GM21381 (cell line): ENCODE data around the gene PPP2R3B.

ENCODE experiments used
- ATAC-seq: cut with Tn5 transposase; IDR thresholded peaks from one replicate; pipeline ENCODE4 v1.9.1; 2021; ENCODE audit warnings: mild to moderate bottlenecking, moderate library complexity; ENCODE audit not compliant: unreplicated experiment

The PPP2R3B gene

DNA sequence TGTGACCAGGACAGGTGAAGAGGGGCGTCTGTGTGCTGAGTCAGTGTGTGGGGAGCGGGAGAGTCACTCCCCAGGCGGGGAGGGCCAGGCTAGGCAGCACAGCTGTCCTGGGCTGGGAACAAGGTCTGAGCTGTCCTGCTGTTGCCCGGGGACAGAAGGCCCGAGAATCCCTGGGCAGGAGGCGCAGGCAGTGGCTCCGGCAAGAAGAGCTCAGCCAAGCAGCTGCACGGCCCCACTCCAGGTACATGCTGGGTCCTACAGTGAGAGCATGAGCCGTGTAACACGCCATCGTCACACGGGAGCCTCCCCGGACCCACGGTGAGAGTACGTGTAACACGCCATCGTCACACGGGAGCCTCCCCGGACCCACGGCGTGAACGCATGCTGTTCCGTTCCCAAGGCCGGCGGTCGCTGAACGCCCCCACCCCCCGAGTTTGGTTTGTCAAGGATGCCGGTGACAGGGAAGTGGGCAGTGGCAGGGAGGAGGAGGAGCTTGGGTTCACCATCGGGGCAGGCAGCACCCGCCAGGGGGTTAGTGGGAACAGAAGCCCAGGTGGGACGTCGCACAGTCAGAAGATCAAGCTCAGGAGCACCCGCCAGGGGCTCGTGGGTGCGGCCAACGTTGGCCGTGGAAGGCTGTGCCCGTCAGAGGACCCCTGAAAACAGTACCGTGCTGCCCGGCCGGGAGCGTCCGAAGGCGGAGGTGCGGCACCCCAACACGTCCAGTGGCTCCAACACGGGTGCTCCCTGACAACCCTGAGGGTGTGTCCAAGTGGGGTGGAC, 15.6 kb downstream of the PPP2R3B start:
- ATAC-seq = no peak

GRCh38 chrX:370244-370962, 16.3 kb downstream of the PPP2R3B start:
- no peak for ATAC-seq

GRCh38 chrX:369563-370101, 17.1 kb downstream of the PPP2R3B start:
- no peak for ATAC-seq

- ATAC-seq = no peak
Observed at GRCh38 chrX:368811-369562, 17.7 kb downstream of the PPP2R3B start.

DNA sequence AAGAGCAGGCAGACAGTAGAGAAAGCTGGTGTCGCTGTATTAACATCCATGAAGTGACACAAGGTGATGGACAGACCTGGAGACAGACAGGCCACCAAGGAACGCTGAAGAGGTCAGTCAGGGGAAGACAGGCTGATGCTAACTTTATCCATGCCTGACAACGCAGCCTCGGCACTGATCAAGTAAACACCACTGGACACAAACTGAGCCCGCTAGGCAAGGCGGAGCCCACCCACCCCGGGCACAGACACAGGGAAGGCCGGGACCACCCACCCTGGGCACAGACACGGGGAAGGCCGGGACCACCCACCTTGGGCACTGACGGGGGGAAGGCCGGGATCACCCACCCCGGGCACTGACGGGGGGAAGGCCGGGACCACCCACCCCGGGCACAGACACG, 18.8 kb downstream of the PPP2R3B start:
- ATAC-seq = no peak

DNA sequence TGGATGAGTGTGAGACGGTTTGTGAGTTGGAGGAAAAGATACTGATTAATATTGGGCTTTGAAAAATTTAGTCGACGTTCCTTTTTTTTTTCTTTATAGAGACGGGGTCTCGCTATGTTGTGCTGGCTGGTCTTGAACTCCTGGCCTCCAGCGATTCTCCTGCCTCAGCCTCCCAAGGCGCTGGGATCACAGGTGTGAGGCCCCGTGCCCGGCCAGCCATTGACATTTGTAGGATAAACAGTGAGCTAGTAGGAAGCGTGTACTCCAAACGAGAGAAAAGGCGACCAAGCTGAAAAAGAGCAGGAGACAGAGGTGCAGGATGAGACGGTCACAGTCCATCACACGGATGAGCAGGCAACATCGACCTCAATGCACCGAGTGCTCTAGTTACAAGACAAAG, 19.4 kb downstream of the PPP2R3B start:
- no peak for ATAC-seq

GRCh38 chrX:363621-364375, 22.9 kb downstream of the PPP2R3B start:
- ATAC-seq = no peak

GRCh38 chrX:362937-363620, 23.6 kb downstream of the PPP2R3B start:
- ATAC-seq = no peak

DNA sequence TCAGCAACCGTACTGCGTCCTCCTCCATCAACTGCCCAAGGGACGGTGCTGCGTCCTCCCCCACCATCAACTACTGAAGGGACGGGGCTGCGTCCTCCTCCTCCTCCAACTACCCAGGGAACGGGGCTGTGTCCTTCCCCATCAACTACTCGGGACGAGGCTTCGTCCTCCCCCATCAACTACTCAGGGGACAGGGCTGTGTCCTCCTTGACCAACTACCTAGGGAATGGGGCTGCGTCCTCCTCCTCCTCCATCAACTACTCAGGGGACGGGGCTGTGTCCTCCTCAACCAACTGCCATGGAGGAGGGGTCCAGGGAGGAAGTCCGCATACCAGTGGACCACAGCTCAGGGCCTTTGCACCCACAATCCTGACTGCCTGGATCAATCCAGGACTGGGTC, 24.4 kb downstream of the PPP2R3B start:
- ATAC-seq = no peak

DNA sequence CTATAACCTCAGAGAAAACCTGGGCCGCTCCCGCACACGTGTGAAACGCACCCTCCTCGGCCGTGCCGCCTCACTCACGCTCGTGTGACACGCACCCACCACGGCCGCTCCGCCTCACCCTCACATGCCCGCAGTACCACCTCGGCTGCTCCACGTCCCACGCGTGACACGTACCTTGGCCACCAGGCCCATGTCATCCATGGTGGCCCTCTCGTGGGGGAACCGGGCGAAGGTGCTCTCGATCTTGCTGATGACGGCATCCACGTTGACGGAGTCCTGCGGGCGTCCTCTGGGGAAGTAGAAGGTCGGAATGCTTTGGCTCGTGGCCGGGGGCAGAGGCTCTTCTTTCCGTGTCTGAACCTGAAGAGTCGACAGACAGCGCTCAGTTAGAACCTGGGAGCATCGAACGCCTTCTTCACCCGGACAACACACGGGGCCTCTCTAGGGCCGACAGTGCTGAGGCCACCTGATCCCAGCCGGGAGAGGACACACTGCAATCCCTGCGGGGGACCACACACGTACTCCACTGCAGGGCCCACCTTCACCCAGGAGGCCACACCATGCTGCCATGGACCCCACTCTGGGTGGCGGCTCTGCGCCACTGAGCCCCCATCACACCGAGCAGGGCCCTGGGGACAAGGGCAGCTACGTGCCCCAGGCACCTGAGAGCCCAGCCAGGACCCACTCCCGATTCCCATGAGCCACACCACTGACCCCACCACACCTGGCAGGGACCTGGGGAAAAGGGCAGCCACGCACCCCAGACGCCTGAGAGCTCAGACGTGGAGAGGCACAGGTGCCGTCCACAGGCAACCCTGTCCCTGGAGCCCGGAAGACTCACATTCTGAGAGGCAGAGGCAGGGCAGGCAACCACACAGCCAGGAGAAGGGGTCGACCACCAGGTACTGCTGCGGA, 25.2 kb downstream of the PPP2R3B start:
- ATAC-seq = no peak

- ATAC-seq = no peak
Observed at GRCh38 chrX:360496-361150, 26.1 kb downstream of the PPP2R3B start.

- no peak for ATAC-seq
Observed at GRCh38 chrX:358651-359143, 28.0 kb downstream of the PPP2R3B start.

- no peak for ATAC-seq
Observed at GRCh38 chrX:357693-358471, 28.8 kb downstream of the PPP2R3B start.

- no peak for ATAC-seq
Observed at GRCh38 chrX:357035-357692, 29.5 kb downstream of the PPP2R3B start.

GRCh38 chrX:356385-357034, 30.2 kb downstream of the PPP2R3B start:
- ATAC-seq = no peak

- ATAC-seq = no peak
Observed at GRCh38 chrX:355329-356050, 31.2 kb downstream of the PPP2R3B start.
